Psoas muscle (tissue), 8 donors: ENCODE results near the gene ADAM23. TPM values are rescaled to one million over a fixed set of nuclear protein-coding genes. Genes with fewer than 3 reads are reported as not detected.

Experiments
- ATAC-seq, 4 donors: fragments of 200-7000 bp; cut with Tn5 transposase; one replicate each; pipeline ENCODE4 v1.9.1; 2020; ENCODE audit warnings: moderate library complexity in 3 of 4, mild to moderate bottlenecking in 2 of 4
- DNase-seq, 2 donors: peaks; one replicate each; pipeline ENCODE4 v3.0.0-alpha.2; 2020
- H3K27ac ChIP-seq: fragments of 200-600 bp; one replicate; pipeline ENCODE4 v1.8.0; 2022
- H3K27me3 ChIP-seq, 3 donors: fragments of 200-600 bp in 1 of 3; one replicate each; pipeline versions ENCODE4 v1.6.1 to v1.8.0; 2013 to 2022; ENCODE audit warnings: low read length in 2 of 3, mild to moderate bottlenecking in 2 of 3, moderate library complexity in 1 of 3; ENCODE audit not compliant: insufficient read depth in 3 of 3
- H3K36me3 ChIP-seq, 2 donors: fragments of 200-600 bp in 1 of 2; one replicate each; pipeline versions ENCODE4 v1.6.1 to v1.8.0; 2013 to 2022; ENCODE audit warnings: low read depth in 1 of 2, mild to moderate bottlenecking in 1 of 2, moderate library complexity in 1 of 2; ENCODE audit not compliant: insufficient read depth in 1 of 2
- H3K4me1 ChIP-seq: fragments of 200-600 bp; one replicate; pipeline ENCODE4 v1.8.0; 2022
- H3K4me3 ChIP-seq: fragments of 200-600 bp; one replicate; pipeline ENCODE4 v1.8.0; 2022; ENCODE audit warnings: mild to moderate bottlenecking
- H3K9me3 ChIP-seq: fragments of 200-600 bp; one replicate; pipeline ENCODE4 v1.8.0; 2022
- CTCF ChIP-seq: fragments of 200-600 bp; IDR thresholded peaks from one replicate; pipeline ENCODE4 v1.8.0; 2022; ENCODE audit warnings: antibody characterized with exemption
- WGBS, 3 donors: extraction: QIAGEN DNeasy Blood & Tissue Kit; methylation state at CpG; one replicate each; pipeline versions ENCODE4 v1.1.6 to v1.1.7; 2013; 5-methylcytosine and 5-hydroxymethylcytosine counted together
- intact Hi-C, 2 donors: fragments of 100-400 bp; cut with DNase I; formaldehyde crosslinking; loops; one replicate each; pipeline versions ENCODE4 v1.11.0 to v1.14.2; 2022
- polyA plus RNA-seq, 3 donors: library from polyadenylated mRNA; stranded (reverse); fragments of 200-250 nt; gene quantifications; one replicate each; pipeline ENCODE4 v1.2.3, GENCODE V29; 2013
- total RNA-seq, 4 donors: library from RNA; stranded (reverse); fragmentation: NEBNext Ultra II Directional in 2 of 4; extraction: Animal tissue kit (Norgen Biotek cat#: 25700) in 2 of 4; gene quantifications; one replicate each; pipeline versions ENCODE4 v1.2.1 to v1.2.4, GENCODE V29; 2021 to 2023
- donor health status: healthy with polysubstance abuse.
- donor health status: DM: no; HTN: no; CAD: no; lungs with moderate emphysema.
- donor health status: Bipolar disorder and iron deficiency.
- donor health status: healthy.
- donor health status: DM: yes; HTN: yes; CAD: no.
- donor health status: DM: no; HTN: no; CAD: no.
- donor health status: DM: no; HTN: no; CAD: no.
- donor health status: DM: yes; HTN: yes; CAD: no.

The ADAM23 gene
- total and polyA plus RNA-seq, 7 donors, result 0.42 to 9.2 (median 6.0) TPM

GRCh38 chr2:206556357-206556949 lies 113.1 kb downstream of the ADAM23 start:
- 62 to 67% (median 63%) methylated on average over 5 of the region's 5 CpGs for WGBS, 3 donors
- TF ChIP-seq CTCF, result peak; percentile 54
- no peaks in the 10 kb centered on the region for H3K36me3 ChIP-seq
- DNase-seq, result no peak
- H3K27ac ChIP-seq, result no peak overlapping the region
- H3K9me3 ChIP-seq, result no peaks in the 10 kb centered on the region
- no peak overlapping the region for H3K4me3 ChIP-seq
- H3K27me3 ChIP-seq, result no peaks in the 10 kb centered on the region
- intact Hi-C loops, result loop anchor here (5.0 to 10.0 kb wide), 2 partner anchors 162 to 394 kb away; no protein-coding TSS in a partner anchor
- ATAC-seq, result peak in 1 of 4 donors; percentile 65
- H3K4me1 ChIP-seq, result no peaks in the 10 kb centered on the region

GRCh38 chr2:206557321-206557720 lies 114.0 kb downstream of the ADAM23 start:
- intact Hi-C loops, result loop anchor here (5.0 to 10.0 kb wide), 2 partner anchors 163 to 395 kb away; no protein-coding TSS in a partner anchor
- no peak overlapping the region for H3K4me3 ChIP-seq
- TF ChIP-seq CTCF, result no peak
- H3K36me3 ChIP-seq, result no peaks in the 10 kb centered on the region
- no peak overlapping the region for H3K27ac ChIP-seq
- DNase-seq (no peak), ATAC-seq (no peak)
- no peaks in the 10 kb centered on the region for H3K4me1 ChIP-seq
- 93 to 96% (median 95%) methylated on average over 4 of the region's 4 CpGs for WGBS, 3 donors
- H3K9me3 ChIP-seq, result no peaks in the 10 kb centered on the region
- H3K27me3 ChIP-seq, result no peaks in the 10 kb centered on the region

GRCh38 chr2:206558492-206558891 lies 115.2 kb downstream of the ADAM23 start:
- Histone ChIP-seq H3K4me1 (no peaks in the 10 kb centered on the region), H3K27ac (no peak overlapping the region), H3K9me3 (no peaks in the 10 kb centered on the region), H3K27me3 (no peaks in the 10 kb centered on the region), H3K36me3 (no peaks in the 10 kb centered on the region), H3K4me3 (no peak overlapping the region)
- WGBS, 3 donors, result 93 to 100% (median 96%) methylated on average over 2 of the region's 2 CpGs
- no peak for ATAC-seq
- DNase-seq, result no peak
- intact Hi-C loops, result loop anchor here (5.0 to 10.0 kb wide), 2 partner anchors 164 to 396 kb away; no protein-coding TSS in a partner anchor
- no peak for TF ChIP-seq CTCF

GRCh38 chr2:206561962-206562361 lies 118.6 kb downstream of the ADAM23 start:
- H3K27ac ChIP-seq, result no peak overlapping the region
- H3K4me3 ChIP-seq, result no peak overlapping the region
- WGBS, 3 donors, result 87 to 97% (median 88%) methylated on average over 1 of the region's 1 CpG
- peaks cover 4% of the 10 kb centered on the region for H3K4me1 ChIP-seq
- no peak for DNase-seq
- TF ChIP-seq CTCF, result no peak
- no peak for ATAC-seq
- H3K27me3 ChIP-seq, result no peaks in the 10 kb centered on the region
- intact Hi-C loops, result loop anchor here in 1 of 2 donors (5.0 kb wide), 1 partner anchor 170 kb away; no protein-coding TSS in a partner anchor
- no peaks in the 10 kb centered on the region for H3K9me3 ChIP-seq
- H3K36me3 ChIP-seq, result no peaks in the 10 kb centered on the region

DNA sequence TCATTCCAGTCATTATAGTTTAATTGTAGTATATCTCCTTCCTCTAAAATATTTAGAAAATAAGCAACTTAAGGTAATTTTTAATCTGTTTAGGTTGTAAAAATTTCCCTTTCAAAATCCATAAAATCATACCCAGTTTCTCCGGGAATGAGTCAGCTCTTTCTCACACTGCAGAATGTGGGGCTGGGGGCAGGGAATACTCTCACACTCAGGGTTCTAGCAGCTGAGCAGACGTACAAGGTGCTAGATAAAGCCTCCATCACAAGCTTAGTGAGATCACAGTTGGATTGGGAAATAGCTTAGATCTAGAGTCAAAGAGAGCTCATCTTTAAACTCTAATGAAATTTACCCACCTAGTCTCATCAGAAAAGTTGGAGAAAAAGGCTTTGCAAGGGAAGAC lies 119.0 kb downstream of the ADAM23 start:
- Histone ChIP-seq H3K4me3 (no peak overlapping the region), H3K27ac (no peak overlapping the region), H3K9me3 (no peaks in the 10 kb centered on the region), H3K36me3 (no peaks in the 10 kb centered on the region), H3K4me1 (peaks cover 4% of the 10 kb centered on the region), H3K27me3 (no peaks in the 10 kb centered on the region)
- WGBS, 3 donors, result 91 to 95% (median 93%) methylated on average over 2 of the region's 2 CpGs
- TF ChIP-seq CTCF, result no peak
- intact Hi-C loops, result loop anchor here in 1 of 2 donors (5.0 kb wide), 1 partner anchor 170 kb away; no protein-coding TSS in a partner anchor
- ATAC-seq (no peak), DNase-seq (no peak)
